K562 (cell line): ENCODE data around the gene ULK3.

Experiments
- EZH2 ChIP-seq: IDR thresholded peaks from 2 replicates; pipeline ENCODE4 v1.6.1; 2012; ENCODE audit warnings: low read depth, mild to moderate bottlenecking, inconsistent platforms, low read length, borderline replicate concordance
- FOXM1 ChIP-seq, 2 experiments: fragments of 450-650 bp in 1 of 2; sonication (generic) in 1 of 2; formaldehyde crosslinking in 1 of 2; IDR thresholded peaks; 2 replicates each; pipeline versions ENCODE4 v1.6.1 to v1.9.0; 2017 to 2022; ENCODE audit warnings: low read depth in 2 of 2, mild to moderate bottlenecking in 2 of 2, missing genetic modification reagents in 1 of 2, moderate library complexity in 1 of 2
- KAT8 ChIP-seq: fragments of 450-650 bp; IDR thresholded peaks from 2 replicates; pipeline ENCODE4 v1.6.1; 2016; ENCODE audit warnings: low read depth, mild to moderate bottlenecking
- NRF1 ChIP-seq, 2 experiments: fragments of 450-650 bp; IDR thresholded peaks in 1 of 2; conservative IDR thresholded peaks in 1 of 2; 2 replicates each; pipeline ENCODE4 v1.6.1; 2014; ENCODE audit warnings: mild to moderate bottlenecking in 2 of 2
- POLR2A ChIP-seq: fragments of 450-650 bp; conservative IDR thresholded peaks from 2 replicates; pipeline ENCODE4 v1.6.1; 2016
- RCOR1 ChIP-seq, 2 experiments: IDR thresholded peaks; 2 replicates each; pipeline ENCODE4 v1.6.1; 2012; ENCODE audit warnings: low read depth in 2 of 2, low read length in 2 of 2, borderline replicate concordance in 1 of 2, improper control_type of control experiment in 1 of 2
- ZC3H11A ChIP-seq: IDR thresholded peaks from 2 replicates; pipeline ENCODE4 v1.6.1; 2012; ENCODE audit warnings: low read depth, low read length, improper control_type of control experiment
- ZNF23 ChIP-seq: fragments of 250-450 bp; sonication (Bioruptor Pico); IDR thresholded peaks from 2 replicates; pipeline ENCODE4 v1.4.0; 2020; ENCODE audit warnings: mild to moderate bottlenecking
- ZNF324 ChIP-seq: fragments of 250-450 bp; sonication (Bioruptor Pico); IDR thresholded peaks from 2 replicates; pipeline ENCODE4 v1.4.0; 2020; ENCODE audit warnings: mild to moderate bottlenecking
- TF ChIP-seq, protein P1 (sequence below), 3 experiments: IDR thresholded peaks in 2 of 3; conservative IDR thresholded peaks in 1 of 3; 2 replicates each; pipeline ENCODE4 v1.5.1; 2011 to 2012; ENCODE audit warnings: low read length in 3 of 3, mild to moderate bottlenecking in 3 of 3, control low read depth in 2 of 3, improper control_type of control experiment in 1 of 3, inconsistent platforms in 1 of 3, low read depth in 1 of 3, mixed read lengths in 1 of 3, moderate library complexity in 1 of 3; ENCODE audit not compliant: insufficient read depth in 2 of 3
- TF ChIP-seq, protein P2 (sequence below): fragments of 450-650 bp; formaldehyde crosslinking; IDR thresholded peaks from 2 replicates; pipeline ENCODE4 v1.4.0; 2020; ENCODE audit warnings: mild to moderate bottlenecking, moderate library complexity

DNA sequence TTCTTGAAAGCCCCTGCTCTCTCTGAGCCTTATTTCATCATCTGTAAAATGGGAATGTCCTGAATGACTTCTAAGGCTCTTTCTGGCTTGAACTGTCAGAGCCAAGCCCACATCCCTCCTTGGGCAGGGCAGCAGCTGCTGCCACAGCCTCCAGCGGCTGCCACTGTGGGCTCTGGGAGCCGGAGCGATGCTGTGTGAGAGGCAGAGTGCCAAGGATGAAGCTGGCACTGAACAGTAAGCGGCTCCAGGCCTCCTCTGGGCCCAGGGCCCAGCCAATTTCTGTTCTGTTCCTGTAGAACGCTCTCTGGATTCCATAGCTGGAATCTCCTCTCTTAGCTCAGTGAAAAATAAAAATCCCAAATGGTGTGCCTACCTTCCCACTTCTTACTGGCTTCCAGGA lies 12.1 kb downstream of the ULK3 start:
- TF ChIP-seq, protein P1, sequence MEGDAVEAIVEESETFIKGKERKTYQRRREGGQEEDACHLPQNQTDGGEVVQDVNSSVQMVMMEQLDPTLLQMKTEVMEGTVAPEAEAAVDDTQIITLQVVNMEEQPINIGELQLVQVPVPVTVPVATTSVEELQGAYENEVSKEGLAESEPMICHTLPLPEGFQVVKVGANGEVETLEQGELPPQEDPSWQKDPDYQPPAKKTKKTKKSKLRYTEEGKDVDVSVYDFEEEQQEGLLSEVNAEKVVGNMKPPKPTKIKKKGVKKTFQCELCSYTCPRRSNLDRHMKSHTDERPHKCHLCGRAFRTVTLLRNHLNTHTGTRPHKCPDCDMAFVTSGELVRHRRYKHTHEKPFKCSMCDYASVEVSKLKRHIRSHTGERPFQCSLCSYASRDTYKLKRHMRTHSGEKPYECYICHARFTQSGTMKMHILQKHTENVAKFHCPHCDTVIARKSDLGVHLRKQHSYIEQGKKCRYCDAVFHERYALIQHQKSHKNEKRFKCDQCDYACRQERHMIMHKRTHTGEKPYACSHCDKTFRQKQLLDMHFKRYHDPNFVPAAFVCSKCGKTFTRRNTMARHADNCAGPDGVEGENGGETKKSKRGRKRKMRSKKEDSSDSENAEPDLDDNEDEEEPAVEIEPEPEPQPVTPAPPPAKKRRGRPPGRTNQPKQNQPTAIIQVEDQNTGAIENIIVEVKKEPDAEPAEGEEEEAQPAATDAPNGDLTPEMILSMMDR (IDR thresholded peaks at IDR 0.05 in 2 of 3, conservative IDR thresholded peaks at IDR 0.05 in 1 of 3; ENCODE audit: insufficient read depth in 2 of 3, low read depth in 1 of 3, low read length in 3 of 3) = no peak
- TF ChIP-seq FOXM1 (IDR thresholded peaks at IDR 0.05; ENCODE audit: low read depth) = no peak
- TF ChIP-seq FOXM1 (CRISPR knock-in tag; IDR thresholded peaks at IDR 0.05; ENCODE audit: low read depth) = no peak
- no peak for TF ChIP-seq NRF1 (conservative IDR thresholded peaks at IDR 0.05 in 1 of 2, IDR thresholded peaks at IDR 0.05 in 1 of 2)
- no peak for TF ChIP-seq ZNF23 (CRISPR knock-in tag)
- no peak for TF ChIP-seq RCOR1 (IDR thresholded peaks at IDR 0.05; ENCODE audit: borderline replicate concordance in 1 of 2, low read depth in 2 of 2, low read length in 2 of 2)
- TF ChIP-seq ZC3H11A = no peak
- no peak for TF ChIP-seq KAT8
- no peak for TF ChIP-seq EZH2
- TF ChIP-seq, protein P2, sequence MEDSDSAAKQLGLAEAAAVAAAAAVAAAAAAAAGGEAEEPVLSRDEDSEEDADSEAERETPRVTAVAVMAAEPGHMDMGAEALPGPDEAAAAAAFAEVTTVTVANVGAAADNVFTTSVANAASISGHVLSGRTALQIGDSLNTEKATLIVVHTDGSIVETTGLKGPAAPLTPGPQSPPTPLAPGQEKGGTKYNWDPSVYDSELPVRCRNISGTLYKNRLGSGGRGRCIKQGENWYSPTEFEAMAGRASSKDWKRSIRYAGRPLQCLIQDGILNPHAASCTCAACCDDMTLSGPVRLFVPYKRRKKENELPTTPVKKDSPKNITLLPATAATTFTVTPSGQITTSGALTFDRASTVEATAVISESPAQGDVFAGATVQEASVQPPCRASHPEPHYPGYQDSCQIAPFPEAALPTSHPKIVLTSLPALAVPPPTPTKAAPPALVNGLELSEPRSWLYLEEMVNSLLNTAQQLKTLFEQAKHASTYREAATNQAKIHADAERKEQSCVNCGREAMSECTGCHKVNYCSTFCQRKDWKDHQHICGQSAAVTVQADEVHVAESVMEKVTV (CRISPR knock-in tag) = no peak
- TF ChIP-seq ZNF324 (CRISPR knock-in tag) = no peak
- TF ChIP-seq POLR2A = no peak
